Urinary bladder (tissue), 4 donors: ENCODE data around the gene TEAD3. TPM values are rescaled to one million over a fixed set of nuclear protein-coding genes. Genes with fewer than 3 reads are reported as not detected.
"Not testable (repeated sequence)": the region's sequence is repeated elsewhere in the genome, so short reads cannot be mapped to it uniquely, and the experiment has no call there.

Experiments
- DNase-seq: peaks from one replicate; pipeline ENCODE4 v3.0.0-alpha.2; 2015; ENCODE audit errors: extremely low spot score
- H3K27ac ChIP-seq: one replicate; pipeline ENCODE4 v1.5.1; 2013; ENCODE audit warnings: low read depth, mild to moderate bottlenecking, moderate library complexity
- H3K36me3 ChIP-seq: one replicate; pipeline ENCODE4 v1.6.1; 2013; ENCODE audit warnings: mild to moderate bottlenecking, moderate library complexity; ENCODE audit not compliant: insufficient read depth
- H3K4me1 ChIP-seq: one replicate; pipeline ENCODE4 v1.6.1; 2013; ENCODE audit warnings: mild to moderate bottlenecking, moderate library complexity; ENCODE audit not compliant: insufficient read depth
- H3K4me3 ChIP-seq: one replicate; pipeline ENCODE4 v1.5.1; 2013; ENCODE audit warnings: low read depth, low read length
- WGBS: extraction: QIAGEN DNeasy Blood & Tissue Kit; methylation state at CpG from one replicate; pipeline ENCODE4 v1.1.7; 2013; 5-methylcytosine and 5-hydroxymethylcytosine counted together
- polyA plus RNA-seq: library from polyadenylated mRNA; stranded (reverse); fragments of 200-250 nt; gene quantifications from one replicate; pipeline ENCODE4 v1.2.3, GENCODE V29; 2013
- total RNA-seq: library from RNA; depleted of rRNA; stranded (reverse); fragments of >200 nt; gene quantifications from one replicate; pipeline ENCODE4 v1.2.3, GENCODE V29; 2014
- donor health status: healthy with polysubstance abuse.
- donor health status: healthy.

The TEAD3 gene
- total RNA-seq (14.0 TPM), polyA plus RNA-seq (126 TPM)

DNA sequence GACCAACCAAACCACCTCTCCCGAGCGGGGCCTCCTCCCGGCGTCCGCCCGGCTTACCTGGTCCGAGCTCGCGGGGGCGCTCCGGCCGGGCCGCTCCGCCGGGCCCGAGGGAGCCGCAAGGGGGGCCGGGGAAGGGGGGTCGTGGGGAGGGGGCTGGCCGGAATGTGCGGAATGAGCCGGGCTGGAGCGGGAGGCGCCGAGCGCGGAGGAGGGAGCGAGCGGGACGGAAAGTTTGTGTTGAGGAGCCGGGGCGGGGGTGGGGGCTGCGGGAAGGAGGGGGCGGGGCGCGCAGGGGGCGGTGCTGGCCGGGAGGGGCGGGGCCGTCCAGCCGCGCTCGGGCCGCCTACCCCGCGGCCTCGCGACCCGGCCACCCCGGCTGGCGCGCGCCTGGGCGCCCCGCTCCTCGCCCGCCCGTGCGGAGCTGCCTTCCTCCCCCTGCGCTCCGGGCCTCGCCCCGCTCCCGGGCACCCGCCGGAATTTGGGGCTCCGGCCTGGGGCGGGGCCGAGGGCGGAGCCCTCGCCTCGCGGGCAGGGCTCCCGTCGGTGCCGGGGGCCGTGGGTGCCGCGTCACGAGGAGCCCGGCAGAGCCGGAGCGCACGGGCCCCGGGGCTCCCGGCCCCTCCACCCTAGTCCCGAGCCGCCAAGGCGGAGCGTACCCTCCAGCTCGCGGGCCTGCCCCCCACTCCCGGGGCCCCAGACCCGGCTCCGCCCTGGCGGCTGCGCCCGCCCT, at the start of gene TEAD3:
Gene TEAD3 (minus strand): TSS at position 239 of the 730 bp plus-strand sequence.
- Histone ChIP-seq H3K27ac (peak within 1 kb of the TSS; percentile 98), H3K4me1 (no peaks in the 10 kb centered on the region), H3K4me3 (peak within 1 kb of the TSS; percentile 77), H3K36me3 (no peaks in the 10 kb centered on the region)
- 2% methylated on average over 84 of the region's 98 CpGs for WGBS
- DNase-seq, result no peak

- Histone ChIP-seq H3K4me1 (no peaks in the 10 kb centered on the region), H3K4me3 (no peak overlapping the region), H3K27ac (no peak overlapping the region), H3K36me3 (no peaks in the 10 kb centered on the region)
- DNase-seq, result no peak
- 65% methylated on average over 13 of the region's 13 CpGs for WGBS
Observed at GRCh38 chr6:35544769-35545361, 48.0 kb upstream of the TEAD3 start.

DNA sequence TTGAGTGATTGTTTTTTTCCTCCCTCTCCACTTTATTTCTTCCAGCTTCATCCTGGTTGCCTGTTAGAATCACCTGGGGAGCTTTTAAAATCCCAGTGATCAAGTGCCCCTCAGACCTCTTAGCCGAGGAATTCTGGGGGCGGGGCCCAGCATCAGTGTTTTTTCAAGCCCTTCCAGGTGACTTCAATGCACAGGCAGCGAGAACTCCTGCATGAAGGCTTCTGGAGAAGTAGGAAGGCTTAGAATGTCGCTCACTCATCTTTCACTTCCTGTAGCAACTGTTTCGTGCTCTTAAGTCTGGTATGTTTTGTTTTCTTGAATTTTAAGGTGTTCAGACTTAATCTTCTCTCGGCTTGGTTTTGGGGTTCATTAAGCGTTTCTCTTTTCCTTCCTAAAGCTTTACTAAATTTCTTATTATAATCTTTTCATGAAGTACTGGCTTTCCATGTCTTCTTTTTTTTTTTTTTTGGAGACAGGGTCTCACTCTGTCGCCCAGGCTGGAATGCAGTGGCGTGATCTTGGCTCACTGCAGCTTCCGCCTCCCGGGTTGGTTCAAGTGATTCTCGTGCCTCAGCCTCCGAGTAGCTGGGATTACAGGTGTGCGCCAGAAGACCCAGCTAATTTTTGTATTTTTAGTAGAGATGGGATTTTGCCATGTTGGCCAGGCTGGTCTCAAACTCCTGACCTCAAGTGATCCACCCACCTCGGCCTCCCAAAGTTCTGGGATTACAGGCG, 46.7 kb upstream of the TEAD3 start:
- 85% methylated on average over 16 of the region's 16 CpGs for WGBS
- H3K27ac ChIP-seq, result no peak overlapping the region
- no peaks in the 10 kb centered on the region for H3K36me3 ChIP-seq
- no peaks in the 10 kb centered on the region for H3K4me1 ChIP-seq
- H3K4me3 ChIP-seq, result no peak overlapping the region
- no peak for DNase-seq

GRCh38 chr6:35541836-35542235, 45.0 kb upstream of the TEAD3 start:
- H3K4me3 ChIP-seq, result no peak overlapping the region
- H3K4me1 ChIP-seq, result no peaks in the 10 kb centered on the region
- no peak overlapping the region for H3K27ac ChIP-seq
- WGBS, result 85% methylated on average over 2 of the region's 2 CpGs
- H3K36me3 ChIP-seq, result no peaks in the 10 kb centered on the region
- DNase-seq, result no peak

DNA sequence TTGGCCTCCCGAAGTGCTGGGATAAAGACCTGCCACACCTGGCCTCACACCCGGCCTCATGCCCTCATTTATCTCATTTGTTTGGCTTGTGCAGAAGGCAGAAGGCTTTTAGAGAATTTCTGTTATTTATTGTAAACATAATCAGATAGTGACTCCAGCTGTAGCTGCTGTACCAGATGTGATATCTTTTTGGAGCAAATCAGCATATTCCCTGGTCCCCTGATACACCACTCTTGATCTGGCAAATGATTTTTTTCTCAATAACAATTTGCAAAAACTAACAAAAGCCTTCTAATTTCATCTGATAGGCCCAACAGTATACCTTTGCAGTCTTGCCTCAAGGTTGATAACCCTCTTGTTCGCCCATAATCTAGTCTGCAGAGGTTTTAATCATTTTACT, 42.3 kb upstream of the TEAD3 start:
- Histone ChIP-seq H3K4me3 (no peak overlapping the region), H3K36me3 (no peaks in the 10 kb centered on the region), H3K4me1 (no peaks in the 10 kb centered on the region), H3K27ac (no peak overlapping the region)
- no peak for DNase-seq
- WGBS, result 77% methylated on average over 3 of the region's 3 CpGs

DNA sequence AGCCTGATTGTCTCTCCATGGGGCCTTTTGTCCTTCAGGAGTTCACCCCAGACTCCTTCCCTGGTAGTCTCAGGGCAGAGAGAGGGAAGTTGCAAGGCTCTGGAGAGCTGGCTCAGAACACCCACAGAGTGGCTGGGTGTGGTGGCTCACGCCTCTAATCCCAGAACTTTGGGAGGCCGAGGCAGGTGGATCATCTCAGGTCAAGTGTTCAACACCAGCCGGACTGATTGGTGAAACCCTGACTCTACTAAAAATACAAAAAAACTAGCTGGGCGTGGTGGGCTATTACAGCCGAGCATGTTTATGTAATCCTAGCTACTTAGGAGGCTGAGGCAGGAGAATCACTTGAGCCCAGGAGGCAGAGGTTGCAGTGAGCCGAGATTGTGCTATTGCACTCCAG, 39.0 kb upstream of the TEAD3 start:
- not testable (repeated sequence) for H3K27ac ChIP-seq, H3K4me3 ChIP-seq, H3K36me3 ChIP-seq, H3K4me1 ChIP-seq, DNase-seq
- WGBS, result 74% methylated on average over 6 of the region's 6 CpGs

- Histone ChIP-seq H3K4me3 (no peak overlapping the region), H3K36me3 (no peaks in the 10 kb centered on the region), H3K27ac (no peak overlapping the region), H3K4me1 (no peaks in the 10 kb centered on the region)
- peak; percentile 64 for DNase-seq
- 31% methylated on average over 11 of the region's 11 CpGs for WGBS
Observed at GRCh38 chr6:35534407-35535170, 37.7 kb upstream of the TEAD3 start.

DNA sequence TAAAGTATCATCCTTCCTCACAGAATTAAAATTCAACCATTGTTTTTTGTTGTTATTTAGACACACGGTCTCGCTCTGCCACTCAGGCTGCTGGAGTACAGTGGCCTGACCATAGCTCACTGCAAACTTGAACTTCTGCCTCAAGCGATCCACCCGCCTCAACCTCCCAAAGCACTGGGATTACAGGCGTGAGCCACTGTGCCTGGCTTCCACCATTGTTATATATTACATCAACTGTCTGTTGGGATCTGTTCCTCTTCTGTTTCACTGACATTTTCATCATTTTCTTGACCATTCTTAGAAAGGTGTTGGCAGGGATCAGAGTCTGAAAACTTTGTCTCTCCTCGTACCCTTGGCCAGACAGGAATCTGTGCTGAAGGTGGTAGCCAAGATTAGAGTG, 37.1 kb upstream of the TEAD3 start:
- Histone ChIP-seq H3K27ac (no peak overlapping the region), H3K36me3 (no peaks in the 10 kb centered on the region), H3K4me1 (no peaks in the 10 kb centered on the region), H3K4me3 (no peak overlapping the region)
- no peak for DNase-seq
- WGBS, result 35% methylated on average over 6 of the region's 6 CpGs

GRCh38 chr6:35532126-35532525, 35.2 kb upstream of the TEAD3 start:
- H3K27ac ChIP-seq, result no peak overlapping the region
- WGBS, result 49% methylated on average over 4 of the region's 4 CpGs
- H3K36me3 ChIP-seq, result no peaks in the 10 kb centered on the region
- DNase-seq, result no peak
- no peaks in the 10 kb centered on the region for H3K4me1 ChIP-seq
- no peak overlapping the region for H3K4me3 ChIP-seq

- WGBS, result 94% methylated on average over 3 of the region's 3 CpGs
- Histone ChIP-seq H3K4me1 (no peaks in the 10 kb centered on the region), H3K4me3 (no peak overlapping the region), H3K27ac (no peak overlapping the region), H3K36me3 (no peaks in the 10 kb centered on the region)
- DNase-seq, result no peak
Observed at GRCh38 chr6:35524380-35525020, 27.6 kb upstream of the TEAD3 start.

GRCh38 chr6:35522660-35523658, 26.1 kb upstream of the TEAD3 start:
- Histone ChIP-seq H3K4me1 (no peaks in the 10 kb centered on the region), H3K4me3 (no peak overlapping the region), H3K27ac (no peak overlapping the region), H3K36me3 (no peaks in the 10 kb centered on the region)
- no peak for DNase-seq
- 34% methylated on average over 32 of the region's 32 CpGs for WGBS

- Histone ChIP-seq H3K36me3 (no peaks in the 10 kb centered on the region), H3K4me1 (no peaks in the 10 kb centered on the region), H3K4me3 (no peak overlapping the region), H3K27ac (no peak overlapping the region)
- WGBS, result 76% methylated on average over 12 of the region's 12 CpGs
- DNase-seq, result no peak
Observed at GRCh38 chr6:35522151-35522550, 25.3 kb upstream of the TEAD3 start.
